CD4-positive, alpha-beta T cell treated with Interleukin-2 at 100 ng/mL for 4 hours (primary cell): ENCODE data around the gene RHOT2.
A peak's percentile ranks its signal among the peaks of the same experiment; 100 is the strongest.

Source experiments
- DNase-seq: peaks from one replicate; pipeline ENCODE4 v3.0.0-alpha.2; 2020; ENCODE audit warnings: low spot score

RHOT2 gene

DNA sequence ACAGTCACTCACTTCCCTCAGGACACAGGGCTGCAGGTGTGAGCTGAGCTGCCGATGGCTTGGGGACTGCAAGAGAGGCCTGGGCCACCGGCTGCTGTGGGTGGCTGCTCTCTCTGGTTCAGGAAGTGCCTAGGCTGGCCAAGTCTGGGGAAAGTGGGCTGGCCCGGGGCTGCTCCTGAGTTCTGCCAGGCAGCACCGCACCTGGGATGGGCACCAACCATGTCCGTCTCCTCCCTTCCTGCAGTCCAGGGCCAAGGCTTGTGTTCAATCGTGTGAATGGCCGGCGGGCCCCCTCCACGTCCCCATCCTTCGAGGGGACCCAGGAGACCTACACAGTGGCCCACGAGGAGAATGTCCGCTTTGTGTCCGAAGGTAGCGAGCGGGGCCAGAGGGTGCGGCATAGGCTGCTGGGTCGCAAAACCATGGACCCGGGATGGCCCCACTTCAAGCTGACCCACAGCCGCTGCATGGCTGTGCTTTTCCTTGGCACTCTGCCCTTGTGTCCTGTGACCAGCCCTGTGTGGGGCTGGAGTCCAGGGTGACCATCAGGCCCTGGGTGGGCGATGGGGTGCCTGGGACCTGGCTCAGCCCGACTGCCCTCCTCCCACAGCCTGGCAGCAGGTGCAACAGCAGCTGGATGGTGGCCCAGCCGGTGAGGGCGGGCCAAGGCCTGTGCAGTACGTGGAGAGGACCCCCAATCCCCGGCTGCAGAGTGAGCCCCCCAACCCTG lies 20.6 kb upstream of the RHOT2 start:
- no peak for DNase-seq

DNA sequence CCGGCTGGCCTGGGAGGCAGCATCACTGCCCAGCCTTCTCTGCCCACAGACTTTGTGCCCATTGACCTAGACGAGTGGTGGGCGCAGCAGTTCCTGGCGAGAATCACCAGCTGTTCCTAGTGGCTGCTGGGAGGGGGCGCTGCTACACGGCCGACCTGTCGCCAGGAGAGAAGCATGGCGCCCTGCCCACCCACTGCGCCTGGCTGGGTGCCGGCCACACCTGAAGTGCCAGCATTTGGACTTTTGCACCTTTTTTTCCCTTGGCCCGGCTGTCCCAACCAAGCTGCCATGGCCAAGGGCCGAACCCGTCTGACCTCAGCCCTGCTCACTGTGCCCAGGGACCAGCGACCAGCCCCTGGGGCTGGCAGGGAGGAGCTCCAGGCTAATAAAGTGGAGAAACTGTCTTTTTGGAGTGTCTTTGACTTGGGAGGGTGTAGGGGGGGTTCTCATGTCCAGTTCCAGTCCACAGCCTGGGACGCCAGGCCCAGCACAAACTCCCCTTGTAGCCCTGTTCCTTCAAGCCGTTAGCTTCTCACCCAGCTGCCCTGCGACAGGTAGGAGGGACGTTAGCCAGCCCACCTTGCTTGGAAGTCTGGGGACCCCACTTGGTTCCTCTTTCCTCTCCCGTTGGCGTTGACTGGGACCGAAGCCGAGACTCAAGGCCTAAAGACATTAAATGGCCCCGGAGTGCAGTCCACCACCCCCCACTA lies 19.7 kb upstream of the RHOT2 start:
- DNase-seq = peak; percentile 26

DNA sequence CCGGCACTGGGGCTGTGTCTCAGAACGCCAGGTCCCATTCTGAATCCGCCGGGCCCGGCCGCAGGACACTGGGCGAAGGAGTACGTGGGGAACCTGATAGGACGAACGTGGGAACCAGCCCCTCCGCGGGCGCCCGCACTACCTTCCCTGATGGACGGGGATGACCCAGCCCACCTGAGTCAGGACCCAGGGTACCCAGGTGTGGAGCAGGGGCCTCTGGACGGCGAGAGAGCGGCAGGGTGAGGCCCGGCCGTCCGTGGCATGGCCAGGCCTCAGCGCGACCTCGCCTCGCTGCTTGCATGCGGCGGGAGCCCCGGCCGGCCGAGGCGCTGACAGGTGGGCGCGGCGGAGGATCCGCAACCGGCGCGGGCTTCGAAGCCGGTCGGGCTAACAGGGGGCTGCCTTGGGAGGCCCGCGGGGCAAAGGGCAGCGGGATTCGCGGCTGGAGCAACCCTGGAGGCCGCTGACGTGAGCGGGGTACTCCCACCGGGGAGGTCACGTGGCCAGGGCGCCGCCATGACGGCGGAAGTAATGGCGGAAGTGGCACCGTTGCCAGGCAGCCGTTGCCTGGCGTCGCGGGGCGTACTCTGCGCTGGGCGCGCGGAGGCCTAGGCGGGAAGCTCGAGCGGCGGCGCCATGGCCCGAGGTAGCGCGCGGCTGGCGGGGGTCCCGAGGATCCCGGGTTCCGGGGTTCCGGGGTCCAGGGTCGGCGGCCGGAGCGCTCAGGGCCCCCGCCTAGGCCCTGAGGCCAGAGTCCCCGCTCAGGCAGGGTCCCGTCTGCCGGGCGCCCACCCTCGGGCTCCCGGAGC lies 18.9 kb upstream of the RHOT2 start, which contains the start of gene WDR90:
TSS of gene WDR90 (plus strand) at position 585 of the 809 bp plus-strand sequence. CDS start at position 637, 52 bp downstream.
- peak; percentile 89 for DNase-seq

DNA sequence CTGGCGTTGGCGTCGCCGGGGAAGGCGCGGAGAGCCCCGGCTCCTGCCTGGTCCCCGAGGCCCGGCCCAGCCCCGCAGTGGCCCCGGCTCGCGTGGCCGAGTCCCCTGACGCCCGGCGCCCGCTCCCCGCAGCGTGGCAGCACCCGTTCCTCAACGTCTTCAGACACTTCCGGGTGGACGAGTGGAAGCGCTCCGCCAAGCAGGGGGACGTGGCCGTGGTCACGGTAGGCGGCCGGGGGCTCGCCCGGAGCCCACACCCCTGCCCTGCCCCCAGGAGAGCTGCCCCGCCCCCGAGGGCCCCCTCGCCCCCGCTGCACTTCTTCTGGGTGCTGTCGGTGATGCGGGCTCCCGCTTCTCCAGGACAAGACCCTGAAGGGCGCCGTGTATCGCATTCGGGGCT lies 18.3 kb upstream of the RHOT2 start:
- no peak for DNase-seq

DNA sequence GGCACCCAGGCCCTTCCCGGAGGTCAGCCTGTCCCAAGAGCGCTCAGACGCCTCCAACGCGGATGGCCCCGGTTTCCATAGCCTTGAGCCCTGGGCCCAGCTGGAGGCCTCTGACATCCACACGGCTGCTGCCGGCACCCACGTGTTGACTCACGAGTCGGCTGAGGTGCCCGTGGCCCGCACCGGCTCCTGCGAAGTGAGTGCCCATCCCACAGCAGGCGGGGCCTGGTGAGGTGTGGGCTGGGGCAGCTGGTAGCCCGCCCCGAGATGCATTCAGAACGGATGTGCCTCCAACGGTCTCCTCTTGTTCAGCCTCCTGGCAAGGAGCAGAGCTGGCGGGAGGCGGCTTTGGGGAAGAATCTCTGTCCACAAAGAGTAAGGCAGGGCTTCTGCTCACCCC lies 16.1 kb upstream of the RHOT2 start:
- DNase-seq = no peak

DNA sequence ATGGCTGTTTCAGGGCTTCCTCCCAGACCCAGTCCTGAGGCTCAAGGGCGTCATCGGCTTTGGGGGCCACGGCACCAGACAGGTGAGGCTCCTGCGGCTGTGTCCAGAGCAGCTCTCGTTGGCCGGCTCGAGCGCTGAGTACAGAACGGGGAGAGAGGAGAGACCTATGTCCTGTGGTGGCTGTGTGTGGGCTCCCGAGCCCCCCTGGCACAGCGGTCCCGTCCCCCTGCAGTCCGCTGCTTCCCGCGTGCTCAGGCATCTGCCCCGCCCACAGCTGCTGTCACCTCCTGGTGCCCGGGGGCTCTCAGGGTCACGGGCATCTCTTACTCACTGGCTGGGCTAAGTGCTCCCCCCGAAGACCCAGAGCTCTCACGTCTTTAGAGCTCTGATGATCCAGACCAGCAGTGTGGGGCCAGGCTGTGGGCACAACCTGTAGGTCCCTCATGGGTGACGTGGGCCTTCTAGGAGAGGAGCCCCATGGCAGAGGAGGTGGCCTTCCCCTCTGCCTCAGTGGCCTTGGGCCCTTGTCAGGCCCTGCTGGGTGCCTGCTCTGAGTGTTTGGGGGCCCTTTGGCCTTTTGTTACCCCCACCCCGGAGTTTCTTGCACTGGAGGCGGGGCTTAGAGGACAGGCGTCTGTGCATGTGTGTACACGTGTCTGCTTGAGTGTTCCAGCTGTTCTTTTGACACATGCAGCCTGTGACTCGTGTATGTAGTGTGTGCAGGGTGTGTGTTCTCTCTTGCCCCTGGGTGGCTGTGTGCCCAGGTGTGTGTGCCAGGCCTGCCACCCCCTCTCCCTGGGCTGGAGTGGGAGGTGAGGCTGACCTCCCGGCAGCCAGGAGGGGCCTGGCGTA lies 15.3 kb upstream of the RHOT2 start:
- DNase-seq = no peak

DNA sequence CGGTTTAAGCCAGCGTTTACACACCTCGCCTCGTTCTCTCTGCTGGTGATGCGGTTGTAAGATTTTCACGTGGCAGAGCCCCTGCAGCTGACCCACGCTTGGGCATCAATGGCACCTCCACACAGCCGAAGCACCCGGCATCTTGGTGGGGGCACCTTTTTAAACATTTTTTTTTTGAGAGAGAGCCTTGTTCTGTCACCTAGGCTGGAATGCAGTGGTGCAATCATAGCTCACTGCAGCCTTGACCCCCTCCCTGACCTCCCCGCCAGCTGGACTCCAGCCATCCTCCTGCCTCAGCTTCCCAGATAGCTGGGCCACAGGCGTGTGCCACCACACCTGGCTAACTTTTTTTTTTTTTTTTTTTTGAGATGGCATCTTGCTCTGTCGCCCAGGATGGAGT lies 13.9 kb upstream of the RHOT2 start:
- no peak for DNase-seq

DNA sequence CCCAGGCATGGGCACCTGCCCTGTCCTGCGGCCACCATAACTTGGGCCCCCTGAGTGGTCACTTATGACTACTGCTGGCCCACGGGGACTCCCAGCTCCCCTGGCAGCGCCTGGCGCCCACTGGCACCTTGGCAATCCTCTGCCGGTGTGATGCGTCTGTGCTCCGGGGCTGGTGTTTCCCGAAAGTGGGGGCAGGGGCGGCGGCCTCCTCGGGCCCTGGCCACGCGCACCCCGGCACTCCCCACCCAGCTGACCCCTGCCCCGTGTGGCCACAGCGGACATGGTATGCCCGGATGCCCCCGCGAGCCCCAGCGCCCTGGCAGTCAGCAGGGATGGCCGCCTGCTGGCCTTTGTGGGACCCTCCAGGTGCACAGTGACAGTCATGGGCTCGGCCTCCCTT lies 10.4 kb upstream of the RHOT2 start:
- no peak for DNase-seq

DNA sequence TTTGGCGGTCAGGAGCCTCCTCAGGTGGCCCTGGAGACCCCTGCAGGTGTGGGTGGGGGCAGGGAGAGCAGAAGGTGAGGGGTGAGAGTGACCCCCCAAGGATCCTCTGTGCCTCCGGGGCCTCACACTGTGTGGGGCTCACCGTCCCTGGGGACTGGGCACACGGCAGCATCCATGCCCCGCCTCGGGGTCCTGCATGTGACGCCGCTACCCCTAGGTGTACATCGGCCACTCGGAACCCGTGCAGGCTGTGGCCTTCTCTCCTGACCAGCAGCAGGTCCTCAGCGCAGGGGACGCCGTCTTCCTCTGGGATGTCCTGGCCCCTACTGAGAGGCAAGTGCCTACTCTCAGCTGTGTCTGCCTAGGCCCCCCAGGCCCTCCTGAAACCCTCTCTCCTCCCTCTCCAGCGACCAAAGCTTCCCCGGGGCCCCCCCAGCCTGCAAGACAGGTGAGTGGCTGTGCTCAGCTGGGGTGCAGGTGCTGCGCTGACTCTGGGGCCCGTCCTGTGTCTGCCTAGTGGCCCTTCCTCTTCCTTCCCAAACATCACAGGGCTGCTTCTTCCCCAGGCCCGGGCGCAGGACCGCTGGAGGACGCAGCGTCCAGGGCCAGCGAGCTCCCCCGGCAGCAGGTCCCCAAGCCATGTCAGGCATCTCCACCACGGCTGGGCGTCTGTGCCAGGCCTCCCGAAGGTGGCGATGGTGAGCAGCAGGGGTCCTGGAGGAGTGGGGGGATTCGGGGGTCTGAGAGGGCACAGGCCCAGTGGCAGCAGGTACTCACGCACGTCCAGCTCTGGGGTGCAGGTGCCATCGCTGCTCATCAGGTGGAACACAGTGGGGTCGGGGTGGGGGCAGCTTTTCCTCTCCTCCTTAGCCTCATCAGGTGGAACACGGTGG lies 9.0 kb upstream of the RHOT2 start:
- DNase-seq = no peak

DNA sequence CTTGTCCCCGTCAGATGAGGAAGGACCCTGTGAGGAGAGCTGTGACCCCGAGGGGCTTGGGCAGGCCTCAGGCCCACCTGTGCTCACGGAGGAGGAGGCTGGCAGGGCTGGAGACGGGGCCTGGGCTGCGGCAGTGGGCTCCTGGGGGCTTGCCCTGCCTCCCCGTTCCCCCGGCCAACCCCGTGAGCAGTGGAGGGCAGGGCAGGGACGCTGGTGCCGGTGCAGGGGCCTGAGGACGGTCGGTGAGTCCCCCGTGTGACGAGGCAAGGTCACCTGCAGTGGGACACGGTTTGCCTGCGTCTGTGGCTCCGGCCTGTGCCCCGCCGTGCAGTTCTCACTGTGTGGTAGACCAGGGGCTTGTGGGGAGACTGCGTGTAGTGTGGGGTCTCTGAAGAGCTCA lies 8.3 kb upstream of the RHOT2 start:
- no peak for DNase-seq

DNA sequence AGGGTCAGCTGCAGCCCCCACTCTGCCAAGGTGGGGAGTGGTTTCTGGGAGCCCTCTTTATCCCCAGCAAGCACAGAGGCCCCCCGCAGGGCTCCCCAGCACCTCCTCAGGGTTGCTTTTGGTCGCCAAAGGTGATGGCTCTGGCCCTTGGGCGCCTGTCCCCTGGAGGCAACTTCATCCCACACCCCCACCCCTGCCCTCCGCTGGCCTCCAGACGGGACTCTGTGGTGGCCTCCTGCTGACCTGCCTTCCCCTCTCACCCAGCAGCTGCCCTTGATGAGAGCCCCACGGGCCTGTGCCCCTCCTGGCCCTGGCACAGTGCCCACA lies 7.8 kb upstream of the RHOT2 start:
- DNase-seq = no peak

DNA sequence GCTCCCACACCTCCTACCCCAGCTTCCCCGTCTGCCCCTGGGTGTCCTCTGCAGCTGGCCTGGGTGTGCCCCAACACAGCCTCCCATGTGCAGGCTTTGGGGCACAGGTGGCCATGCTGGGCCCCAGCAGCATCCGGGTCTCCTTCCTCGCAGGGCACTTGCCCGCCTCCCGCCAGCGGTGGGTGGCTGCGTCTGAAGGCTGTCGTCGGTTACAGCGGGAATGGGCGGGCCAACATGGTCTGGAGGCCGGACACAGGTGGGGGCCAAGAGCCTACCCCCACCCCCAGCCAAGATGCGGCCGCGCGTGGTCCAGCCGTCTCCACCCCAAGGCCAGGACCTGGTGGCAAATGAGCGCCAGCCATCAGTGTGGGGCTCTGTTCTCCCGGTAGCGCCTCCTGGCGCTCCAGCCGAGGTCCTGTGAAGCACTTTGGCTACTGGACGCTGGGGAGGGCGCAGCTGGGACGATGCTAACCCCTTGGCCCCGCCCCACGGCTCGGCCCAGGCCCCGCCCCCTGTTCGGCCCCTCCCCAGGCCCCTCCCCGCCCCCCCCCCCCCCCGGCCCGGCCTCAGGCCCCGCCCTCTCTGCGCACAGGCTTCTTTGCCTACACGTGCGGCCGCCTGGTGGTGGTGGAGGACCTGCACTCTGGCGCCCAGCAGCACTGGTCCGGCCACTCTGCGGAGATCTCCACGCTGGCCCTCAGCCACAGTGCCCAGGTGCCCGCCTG lies 7.3 kb upstream of the RHOT2 start:
- DNase-seq = peak; percentile 60

DNA sequence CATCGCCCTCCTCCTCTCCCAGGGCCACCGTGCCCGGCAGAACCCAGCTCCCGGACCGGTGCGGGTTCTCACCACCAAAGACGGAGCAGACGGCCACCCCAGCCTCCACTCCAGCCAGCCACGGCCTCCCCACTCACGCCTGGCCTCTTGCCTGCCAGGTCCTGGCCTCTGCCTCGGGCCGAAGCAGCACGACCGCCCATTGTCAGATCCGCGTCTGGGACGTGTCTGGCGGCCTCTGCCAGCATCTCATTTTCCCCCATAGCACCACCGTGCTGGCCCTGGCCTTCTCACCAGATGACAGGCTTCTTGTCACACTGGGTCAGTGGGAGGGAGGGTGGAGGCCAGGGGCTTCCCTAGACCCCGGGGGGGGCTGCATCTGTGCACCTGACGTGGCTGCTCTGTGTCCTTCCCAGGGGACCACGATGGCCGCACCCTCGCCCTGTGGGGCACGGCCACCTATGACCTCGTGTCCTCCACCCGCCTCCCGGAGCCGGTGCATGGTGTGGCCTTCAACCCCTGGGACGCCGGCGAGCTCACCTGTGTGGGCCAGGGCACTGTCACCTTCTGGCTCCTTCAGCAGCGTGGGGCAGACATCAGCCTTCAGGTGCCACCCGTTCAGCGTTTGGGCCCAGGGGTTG lies 6.6 kb upstream of the RHOT2 start:
- DNase-seq = no peak

DNA sequence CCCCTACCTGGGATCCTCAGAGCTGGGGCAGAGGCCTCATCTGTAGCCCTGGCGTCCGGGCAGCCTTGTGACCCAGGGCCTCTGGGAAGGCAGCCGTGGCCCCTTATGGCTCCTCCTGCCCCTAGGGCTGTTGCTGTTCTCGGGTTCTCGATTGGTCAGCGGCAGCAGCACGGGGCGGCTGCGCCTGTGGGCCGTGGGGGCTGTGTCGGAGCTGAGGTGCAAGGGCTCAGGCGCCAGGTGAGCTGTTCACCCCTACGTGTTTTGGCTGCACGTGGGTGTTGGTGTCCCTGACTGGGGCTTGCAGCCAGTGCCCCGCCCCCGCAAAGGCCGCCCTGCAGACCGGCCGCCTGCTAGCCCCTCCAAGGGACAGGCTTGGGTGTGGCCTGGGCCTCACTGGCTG lies 5.8 kb upstream of the RHOT2 start:
- no peak for DNase-seq

DNA sequence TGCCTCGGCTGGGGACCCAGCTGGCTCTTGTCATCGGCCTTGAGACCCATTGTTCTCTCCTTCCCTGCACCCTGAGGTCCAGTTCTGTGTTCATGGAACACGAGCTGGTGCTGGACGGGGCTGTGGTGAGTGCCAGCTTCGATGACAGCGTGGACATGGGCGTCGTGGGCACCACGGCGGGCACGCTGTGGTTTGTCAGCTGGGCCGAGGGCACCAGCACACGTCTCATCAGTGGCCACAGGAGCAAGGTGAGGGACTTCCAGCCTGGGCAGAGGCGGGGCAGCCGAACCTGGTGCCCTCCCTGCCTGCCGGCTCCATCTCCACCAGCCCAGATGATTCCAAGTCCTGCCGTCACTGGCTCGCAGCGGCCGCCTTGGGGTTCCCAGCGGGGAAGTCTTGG lies 5.3 kb upstream of the RHOT2 start:
- DNase-seq = no peak

DNA sequence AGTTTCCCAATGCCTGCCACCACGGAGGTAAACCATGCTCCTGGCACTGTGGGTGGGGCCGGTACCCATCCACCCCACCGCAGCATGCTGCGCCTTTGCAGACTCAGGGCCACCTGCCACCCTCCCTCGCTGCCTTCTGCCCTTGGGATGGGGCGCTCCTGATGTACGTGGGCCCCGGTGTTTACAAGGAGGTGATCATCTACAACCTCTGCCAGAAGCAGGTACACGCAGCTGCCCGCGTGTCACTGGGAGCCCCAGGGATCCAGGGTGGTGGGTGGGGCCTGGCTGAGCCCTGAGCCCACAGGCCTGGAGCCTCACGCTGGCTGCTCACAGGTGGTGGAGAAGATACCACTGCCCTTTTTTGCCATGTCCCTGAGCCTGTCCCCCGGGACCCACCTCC lies 1.4 kb upstream of the RHOT2 start:
- no peak for DNase-seq

DNA sequence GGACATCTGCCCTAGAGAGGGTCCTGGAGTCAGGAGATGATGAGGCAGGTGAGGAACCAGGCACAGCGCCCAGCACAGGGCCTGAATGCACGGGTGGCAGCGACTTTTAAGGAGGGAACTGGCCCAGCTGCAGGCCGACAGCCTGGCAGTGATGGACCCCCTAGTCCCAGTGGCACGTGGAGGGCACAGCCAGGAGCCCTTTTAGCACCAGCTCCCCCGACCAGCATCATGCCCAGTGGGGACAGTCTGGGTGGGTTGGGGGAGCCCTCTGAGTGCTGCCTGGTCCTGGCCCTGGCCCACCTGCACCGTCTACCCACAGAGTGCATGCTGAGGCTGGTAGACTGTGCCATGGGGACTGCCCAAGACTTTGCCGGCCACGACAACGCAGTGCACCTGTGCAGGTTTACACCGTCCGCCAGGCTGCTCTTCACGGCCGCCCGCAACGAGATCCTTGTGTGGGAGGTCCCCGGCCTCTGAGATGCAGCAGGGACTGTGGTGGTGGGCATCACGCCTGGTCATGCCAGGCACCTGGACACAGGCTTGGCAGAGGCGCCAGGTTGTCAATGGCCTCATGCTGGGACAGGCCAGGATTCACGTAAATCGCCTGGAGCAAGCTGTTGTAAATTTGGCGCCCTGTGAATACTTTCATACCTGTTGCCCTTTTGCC lies 686 bp upstream of the RHOT2 start:
- DNase-seq = no peak

DNA sequence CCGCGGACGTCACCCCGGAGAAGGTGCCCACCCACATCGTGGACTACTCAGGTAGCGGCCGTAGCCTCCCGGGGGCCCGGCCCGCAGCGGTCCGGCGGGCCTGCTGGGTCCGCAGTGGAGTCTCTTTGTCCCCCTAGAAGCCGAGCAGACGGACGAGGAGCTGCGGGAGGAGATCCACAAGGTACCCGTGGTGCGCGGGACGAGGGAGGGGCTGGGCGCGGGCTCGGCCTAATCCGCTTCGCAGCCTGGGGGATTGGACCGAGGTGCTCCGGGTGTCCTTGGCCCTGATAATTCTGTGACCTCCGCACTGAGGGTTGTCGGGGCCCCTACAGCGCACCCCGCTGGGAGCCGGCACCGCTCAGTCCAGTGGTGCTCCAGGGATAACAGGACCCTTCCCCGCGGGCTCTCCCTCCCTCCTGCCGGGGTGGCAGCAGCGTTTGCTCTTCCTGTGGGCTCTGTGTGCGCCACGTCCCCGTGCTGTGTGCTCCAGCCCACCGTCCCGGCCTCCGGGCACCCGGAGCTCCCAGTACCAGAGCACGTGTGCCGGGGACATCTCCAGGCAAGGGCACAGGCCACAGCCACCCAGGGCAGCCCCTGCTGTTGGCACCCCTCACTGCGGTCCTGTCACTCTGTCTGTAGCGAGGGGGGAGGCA lies 713 bp downstream of the RHOT2 start:
- DNase-seq = no peak

DNA sequence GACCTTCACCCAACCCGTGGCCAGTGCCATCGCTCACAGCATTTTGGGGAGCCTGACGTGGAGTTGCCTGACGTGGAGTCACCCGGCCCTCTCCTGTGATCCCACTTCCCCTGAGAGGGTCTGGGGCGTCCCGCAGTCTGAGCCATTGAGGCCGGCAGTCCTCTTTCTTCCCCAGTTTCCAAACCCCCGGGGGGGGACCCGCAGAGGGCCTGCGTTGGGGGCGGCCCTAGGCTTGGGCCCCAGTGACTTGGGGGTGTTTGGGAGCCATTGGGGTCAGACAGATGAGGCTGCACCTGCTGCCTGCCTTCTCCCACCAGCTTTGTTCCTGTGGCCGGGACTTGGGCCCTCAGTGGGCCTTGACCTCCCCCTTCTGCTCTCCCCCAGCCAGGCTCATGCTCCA lies 1.7 kb downstream of the RHOT2 start:
- DNase-seq = no peak
